Neural cell (in vitro differentiated cells): ENCODE results near the gene KISS1R. TPM values are rescaled to one million over a fixed set of nuclear protein-coding genes. Genes with fewer than 3 reads are reported as not detected.

Experiments
- H2AFZ ChIP-seq: fragments of 200-600, 300-800 bp; sonication (generic), shearing (Covaris generic); 2 replicates; pipeline ENCODE4 v1.6.0; 2014; ENCODE audit warnings: low read depth, mild to moderate bottlenecking, antibody characterized with exemption, low read length, moderate library complexity
- H3F3A ChIP-seq: fragments of 200-600 bp; shearing (Covaris generic); 2 replicates; pipeline ENCODE4 v1.6.1; 2016; ENCODE audit warnings: mild to moderate bottlenecking, moderate library complexity, mixed read lengths, antibody characterized with exemption, low read length; ENCODE audit not compliant: insufficient read depth, poor library complexity, severe bottlenecking
- H3K27ac ChIP-seq: fragments of 200-600, 300-800 bp; sonication (generic), shearing (Covaris generic); 2 replicates; pipeline ENCODE4 v1.5.1; 2014; ENCODE audit warnings: mild to moderate bottlenecking, low read length, moderate library complexity
- H3K27me3 ChIP-seq: fragments of 300-800, 200-600 bp; sonication (generic), shearing (Covaris generic); 2 replicates; pipeline ENCODE4 v1.6.0; 2014; ENCODE audit warnings: mild to moderate bottlenecking, low read depth, low read length, moderate library complexity; ENCODE audit not compliant: insufficient read depth
- H3K36me3 ChIP-seq: fragments of 300-800, 200-600 bp; sonication (generic), shearing (Covaris generic); 2 replicates; pipeline ENCODE4 v1.5.1; 2014; ENCODE audit warnings: mild to moderate bottlenecking, antibody characterized with exemption, low read length, moderate library complexity; ENCODE audit not compliant: insufficient read depth
- H3K4me2 ChIP-seq: fragments of 300-800, 200-600 bp; sonication (generic), shearing (Covaris generic); 2 replicates; pipeline ENCODE4 v1.6.0; 2014; ENCODE audit warnings: mild to moderate bottlenecking, low read length
- H3K4me3 ChIP-seq: fragments of 300-800, 200-600 bp; sonication (generic), shearing (Covaris generic); 2 replicates; pipeline ENCODE4 v1.5.1; 2014; ENCODE audit warnings: mild to moderate bottlenecking, low read length, moderate library complexity
- H3K79me2 ChIP-seq: fragments of 200-600 bp; shearing (Covaris generic); replicated peaks from 2 replicates; pipeline ENCODE4 v1.6.0; 2014; ENCODE audit warnings: mild to moderate bottlenecking, low read length, moderate library complexity; ENCODE audit not compliant: insufficient read depth
- H3K9ac ChIP-seq: fragments of 300-800, 200-600 bp; sonication (generic), shearing (Covaris generic); 2 replicates; pipeline ENCODE4 v1.6.1; 2016; ENCODE audit warnings: mild to moderate bottlenecking, low read length, mixed read lengths
- H3K9me2 ChIP-seq: fragments of 200-600 bp; shearing (Covaris generic); 2 replicates; pipeline ENCODE4 v1.6.1; 2016; ENCODE audit warnings: mild to moderate bottlenecking, low read length, mixed read lengths; ENCODE audit not compliant: insufficient read depth
- H3K9me3 ChIP-seq: fragments of 200-600, 300-800 bp; sonication (generic), shearing (Covaris generic); 2 replicates; pipeline ENCODE4 v1.6.1; 2016; ENCODE audit warnings: mild to moderate bottlenecking, mixed run types, low read length, moderate library complexity, mixed read lengths
- H4K20me1 ChIP-seq: fragments of 200-600 bp; shearing (Covaris generic); 2 replicates; pipeline ENCODE4 v1.6.1; 2016; ENCODE audit warnings: mild to moderate bottlenecking, mixed run types; ENCODE audit not compliant: insufficient read depth
- EP300 ChIP-seq: fragments of 450-650 bp; conservative IDR thresholded peaks from 2 replicates; pipeline ENCODE4 v1.6.1; 2014; ENCODE audit warnings: antibody characterized with exemption, mild to moderate bottlenecking, moderate library complexity; ENCODE audit not compliant: poor library complexity, severe bottlenecking
- MXI1 ChIP-seq: fragments of 450-650 bp; conservative IDR thresholded peaks from 2 replicates; pipeline ENCODE4 v1.6.1; 2014; ENCODE audit warnings: antibody characterized with exemption, mild to moderate bottlenecking; ENCODE audit not compliant: poor library complexity, severe bottlenecking
- POLR2AphosphoS5 ChIP-seq: IDR thresholded peaks from 2 replicates; pipeline ENCODE4 v1.6.1; 2012
- RAD21 ChIP-seq: fragments of 450-650 bp; conservative IDR thresholded peaks from 2 replicates; pipeline ENCODE4 v1.6.1; 2014; ENCODE audit warnings: antibody characterized with exemption, mild to moderate bottlenecking, moderate library complexity
- REST ChIP-seq: IDR thresholded peaks from 2 replicates; pipeline ENCODE4 v1.6.1; 2012; ENCODE audit warnings: borderline replicate concordance
- SMC3 ChIP-seq: fragments of 450-650 bp; conservative IDR thresholded peaks from 2 replicates; pipeline ENCODE4 v1.6.1; 2014; ENCODE audit warnings: antibody characterized with exemption, mild to moderate bottlenecking, moderate library complexity; ENCODE audit not compliant: poor library complexity
- TAF1 ChIP-seq: IDR thresholded peaks from 2 replicates; pipeline ENCODE4 v1.6.1; 2012; ENCODE audit warnings: low read depth
- polyA plus RNA-seq: library from polyadenylated mRNA; depleted of rRNA; stranded (reverse); fragments of >200 nt; gene quantifications from 2 replicates; pipeline ENCODE4 v1.2.3, GENCODE V29; 2014
- TF ChIP-seq, protein P1 (sequence below): fragments of 450-650 bp; IDR thresholded peaks from 2 replicates; pipeline ENCODE4 v1.5.1; 2014; ENCODE audit warnings: antibody characterized with exemption, mild to moderate bottlenecking, moderate library complexity; ENCODE audit not compliant: poor library complexity, severe bottlenecking

KISS1R gene
- polyA plus RNA-seq, 1 donor from 2014 or later, result 5.4 TPM

- H3K36me3 ChIP-seq, result no peaks in the 10 kb centered on the region
- H3K27me3 ChIP-seq, result no peaks in the 10 kb centered on the region
- H3F3A ChIP-seq, result no peaks in the 10 kb centered on the region
- H4K20me1 ChIP-seq, result no peaks in the 10 kb centered on the region
- H3K9me3 ChIP-seq, result no peaks in the 10 kb centered on the region
- no peak overlapping the region for H2AFZ ChIP-seq
- no peaks in the 10 kb centered on the region for H3K9me2 ChIP-seq
- TF ChIP-seq MXI1, result no peak
- TF ChIP-seq EP300, result no peak
- no peak for TF ChIP-seq POLR2AphosphoS5
- TF ChIP-seq TAF1, result no peak
- TF ChIP-seq REST, result no peak
- no peak for TF ChIP-seq SMC3
- no peak for TF ChIP-seq RAD21
- peaks cover 5% of the 10 kb centered on the region for H3K79me2 ChIP-seq
- H3K4me3 ChIP-seq, result no peak overlapping the region
- no peak overlapping the region for H3K27ac ChIP-seq
- H3K4me2 ChIP-seq, result no peak overlapping the region
- H3K9ac ChIP-seq, result no peak overlapping the region
These were observed 19.0 kb downstream of the KISS1R start for GRCh38 chr19:936175-936546.

GRCh38 chr19:937259-937694 is 20.1 kb downstream of the KISS1R start:
- Histone ChIP-seq H2AFZ (no peak overlapping the region), H3K9ac (no peak overlapping the region), H3F3A (no peaks in the 10 kb centered on the region), H4K20me1 (no peaks in the 10 kb centered on the region), H3K27me3 (no peaks in the 10 kb centered on the region), H3K27ac (no peak overlapping the region), H3K9me2 (no peaks in the 10 kb centered on the region), H3K9me3 (no peaks in the 10 kb centered on the region), H3K36me3 (no peaks in the 10 kb centered on the region), H3K79me2 (peaks cover 5% of the 10 kb centered on the region), H3K4me3 (no peak overlapping the region), H3K4me2 (no peak overlapping the region)
- TF ChIP-seq POLR2AphosphoS5 (no peak), TAF1 (no peak)

DNA sequence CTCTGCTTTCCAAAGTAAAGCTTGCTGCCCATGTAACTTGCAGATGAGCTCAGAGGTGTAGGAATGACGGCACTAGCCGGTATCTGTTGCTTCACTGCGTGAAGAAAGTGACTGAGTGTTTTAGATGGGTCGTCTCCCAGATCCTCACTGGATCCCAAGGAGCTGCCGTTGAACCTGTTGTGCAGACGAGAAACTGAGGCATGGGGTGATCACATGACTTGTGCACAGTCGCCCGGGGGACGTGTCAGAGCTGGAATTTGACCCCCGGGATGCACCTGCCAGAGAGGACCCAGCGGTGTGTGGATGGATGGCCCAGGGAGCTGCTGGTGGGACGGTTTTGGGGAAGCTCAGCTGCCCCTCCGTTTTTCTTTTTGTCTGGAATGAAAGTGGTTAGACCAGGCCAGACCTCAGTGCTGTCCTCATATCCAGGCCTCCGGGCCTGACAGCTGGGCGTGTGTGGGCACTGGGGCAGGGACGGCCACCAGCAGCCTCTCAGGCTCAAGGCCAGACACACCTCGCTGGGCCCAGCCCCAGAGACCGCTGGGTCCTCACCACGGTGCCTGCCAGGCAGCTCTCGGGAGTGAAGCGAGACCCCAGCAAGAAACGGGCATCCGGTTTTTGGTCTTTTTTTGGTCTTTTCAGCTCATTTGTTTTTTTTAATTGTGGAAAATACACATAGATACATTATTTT is 21.2 kb downstream of the KISS1R start:
- H3K9me2 ChIP-seq, result no peaks in the 10 kb centered on the region
- H4K20me1 ChIP-seq, result no peaks in the 10 kb centered on the region
- H3K79me2 ChIP-seq, result peaks cover 5% of the 10 kb centered on the region
- no peak overlapping the region for H3K9ac ChIP-seq
- TF ChIP-seq TAF1 (no peak), RAD21 (no peak), POLR2AphosphoS5 (no peak), SMC3 (no peak), EP300 (no peak)
- TF ChIP-seq, protein P1, sequence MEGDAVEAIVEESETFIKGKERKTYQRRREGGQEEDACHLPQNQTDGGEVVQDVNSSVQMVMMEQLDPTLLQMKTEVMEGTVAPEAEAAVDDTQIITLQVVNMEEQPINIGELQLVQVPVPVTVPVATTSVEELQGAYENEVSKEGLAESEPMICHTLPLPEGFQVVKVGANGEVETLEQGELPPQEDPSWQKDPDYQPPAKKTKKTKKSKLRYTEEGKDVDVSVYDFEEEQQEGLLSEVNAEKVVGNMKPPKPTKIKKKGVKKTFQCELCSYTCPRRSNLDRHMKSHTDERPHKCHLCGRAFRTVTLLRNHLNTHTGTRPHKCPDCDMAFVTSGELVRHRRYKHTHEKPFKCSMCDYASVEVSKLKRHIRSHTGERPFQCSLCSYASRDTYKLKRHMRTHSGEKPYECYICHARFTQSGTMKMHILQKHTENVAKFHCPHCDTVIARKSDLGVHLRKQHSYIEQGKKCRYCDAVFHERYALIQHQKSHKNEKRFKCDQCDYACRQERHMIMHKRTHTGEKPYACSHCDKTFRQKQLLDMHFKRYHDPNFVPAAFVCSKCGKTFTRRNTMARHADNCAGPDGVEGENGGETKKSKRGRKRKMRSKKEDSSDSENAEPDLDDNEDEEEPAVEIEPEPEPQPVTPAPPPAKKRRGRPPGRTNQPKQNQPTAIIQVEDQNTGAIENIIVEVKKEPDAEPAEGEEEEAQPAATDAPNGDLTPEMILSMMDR, result no peak
- no peaks in the 10 kb centered on the region for H3F3A ChIP-seq
- no peak overlapping the region for H3K4me2 ChIP-seq
- H2AFZ ChIP-seq, result no peak overlapping the region
- no peak overlapping the region for H3K27ac ChIP-seq
- no peaks in the 10 kb centered on the region for H3K9me3 ChIP-seq
- no peaks in the 10 kb centered on the region for H3K36me3 ChIP-seq
- no peaks in the 10 kb centered on the region for H3K27me3 ChIP-seq
- H3K4me3 ChIP-seq, result no peak overlapping the region
